ENCODE measurements around the gene TYMP.

DNA sequence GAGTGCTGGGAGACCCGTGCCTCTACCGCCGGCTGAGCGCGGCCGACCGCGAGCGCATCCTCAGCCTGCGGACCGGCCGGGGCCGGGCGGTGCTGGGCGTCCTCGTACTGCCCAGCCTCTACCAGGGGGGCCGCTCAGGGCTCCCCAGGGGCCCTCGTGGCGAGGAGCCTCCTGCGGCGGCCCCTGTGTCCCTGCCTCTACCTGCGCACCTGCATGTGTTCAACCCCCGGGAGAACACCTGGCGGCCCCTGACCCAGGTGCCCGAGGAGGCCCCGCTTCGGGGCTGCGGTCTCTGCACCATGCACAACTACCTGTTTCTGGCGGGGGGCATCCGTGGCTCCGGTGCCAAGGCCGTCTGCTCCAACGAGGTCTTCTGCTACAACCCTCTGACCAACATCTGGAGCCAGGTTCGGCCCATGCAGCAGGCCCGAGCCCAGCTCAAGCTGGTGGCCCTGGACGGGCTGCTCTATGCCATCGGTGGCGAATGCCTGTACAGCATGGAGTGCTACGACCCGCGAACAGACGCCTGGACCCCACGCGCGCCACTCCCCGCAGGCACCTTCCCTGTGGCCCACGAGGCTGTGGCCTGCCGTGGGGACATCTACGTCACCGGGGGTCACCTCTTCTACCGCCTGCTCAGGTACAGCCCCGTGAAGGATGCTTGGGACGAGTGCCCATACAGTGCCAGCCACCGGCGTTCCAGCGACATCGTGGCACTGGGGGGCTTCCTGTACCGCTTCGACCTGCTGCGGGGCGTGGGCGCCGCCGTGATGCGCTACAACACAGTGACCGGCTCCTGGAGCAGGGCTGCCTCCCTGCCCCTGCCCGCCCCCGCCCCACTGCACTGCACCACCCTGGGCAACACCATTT lies 19.3 kb upstream of the TYMP start:
- TF ChIP-seq, protein P1, sequence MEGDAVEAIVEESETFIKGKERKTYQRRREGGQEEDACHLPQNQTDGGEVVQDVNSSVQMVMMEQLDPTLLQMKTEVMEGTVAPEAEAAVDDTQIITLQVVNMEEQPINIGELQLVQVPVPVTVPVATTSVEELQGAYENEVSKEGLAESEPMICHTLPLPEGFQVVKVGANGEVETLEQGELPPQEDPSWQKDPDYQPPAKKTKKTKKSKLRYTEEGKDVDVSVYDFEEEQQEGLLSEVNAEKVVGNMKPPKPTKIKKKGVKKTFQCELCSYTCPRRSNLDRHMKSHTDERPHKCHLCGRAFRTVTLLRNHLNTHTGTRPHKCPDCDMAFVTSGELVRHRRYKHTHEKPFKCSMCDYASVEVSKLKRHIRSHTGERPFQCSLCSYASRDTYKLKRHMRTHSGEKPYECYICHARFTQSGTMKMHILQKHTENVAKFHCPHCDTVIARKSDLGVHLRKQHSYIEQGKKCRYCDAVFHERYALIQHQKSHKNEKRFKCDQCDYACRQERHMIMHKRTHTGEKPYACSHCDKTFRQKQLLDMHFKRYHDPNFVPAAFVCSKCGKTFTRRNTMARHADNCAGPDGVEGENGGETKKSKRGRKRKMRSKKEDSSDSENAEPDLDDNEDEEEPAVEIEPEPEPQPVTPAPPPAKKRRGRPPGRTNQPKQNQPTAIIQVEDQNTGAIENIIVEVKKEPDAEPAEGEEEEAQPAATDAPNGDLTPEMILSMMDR (IDR thresholded peaks at IDR 0.05): no peak
- TF ChIP-seq POLR2A (IDR thresholded peaks at IDR 0.05): no peak
